SJCRH30 (cell line): ENCODE measurements around the gene PI4KA. TPM values are rescaled to one million over a fixed set of nuclear protein-coding genes. Genes with fewer than 3 reads are reported as not detected.
"Not testable (repeated sequence)": the region's sequence is repeated elsewhere in the genome, so short reads cannot be mapped to it uniquely, and the experiment has no call there.

Experiments
- DNase-seq, 2 experiments: peaks; one replicate each; pipeline ENCODE4 v3.0.0-alpha.2; 2015 to 2020
- H3K27ac ChIP-seq: fragments of 250-450 bp; sonication (Bioruptor Pico); 2 replicates; pipeline ENCODE4 v1.5.1; 2020; ENCODE audit warnings: mild to moderate bottlenecking, moderate library complexity
- H3K27me3 ChIP-seq: fragments of 250-450 bp; sonication (Bioruptor Pico); 2 replicates; pipeline ENCODE4 v1.5.1; 2020; ENCODE audit warnings: mild to moderate bottlenecking, moderate library complexity
- H3K36me3 ChIP-seq: fragments of 250-450 bp; sonication (Bioruptor Pico); 2 replicates; pipeline ENCODE4 v1.5.1; 2020; ENCODE audit warnings: mild to moderate bottlenecking, moderate library complexity
- H3K4me1 ChIP-seq: fragments of 250-450 bp; sonication (Bioruptor Pico); 2 replicates; pipeline ENCODE4 v1.5.1; 2020; ENCODE audit warnings: mild to moderate bottlenecking, moderate library complexity
- H3K4me3 ChIP-seq: fragments of 250-450 bp; sonication (Bioruptor Pico); 2 replicates; pipeline ENCODE4 v1.5.1; 2020; ENCODE audit warnings: mild to moderate bottlenecking, moderate library complexity
- H3K9me3 ChIP-seq: fragments of 250-450 bp; sonication (Bioruptor Pico); replicated peaks from 2 replicates; pipeline ENCODE4 v1.5.1; 2020; ENCODE audit warnings: mild to moderate bottlenecking, moderate library complexity
- total RNA-seq: library from RNA; depleted of rRNA; stranded (reverse); fragments of >200 nt; shearing (Covaris generic); gene quantifications from 2 replicates; pipeline ENCODE4 v1.2.3, GENCODE V29; 2014

The PI4KA gene
- total RNA-seq, 1 experiment from 2014 or later: 40.5 TPM

GRCh38 chr22:20822240-20822639 is 36.4 kb downstream of the PI4KA start:
- Histone ChIP-seq H3K4me3 (no peak overlapping the region), H3K4me1 (no peaks in the 10 kb centered on the region), H3K27me3 (no peaks in the 10 kb centered on the region), H3K9me3 (no peaks in the 10 kb centered on the region), H3K27ac (no peak overlapping the region), H3K36me3 (peaks cover 17% of the 10 kb centered on the region)
- DNase-seq: no peak

GRCh38 chr22:20821717-20822239 is 36.8 kb downstream of the PI4KA start:
- H3K9me3 ChIP-seq, H3K4me1 ChIP-seq, H3K27me3 ChIP-seq, DNase-seq, H3K27ac ChIP-seq, H3K4me3 ChIP-seq: not testable (repeated sequence)
- peaks cover 22% of the 10 kb centered on the region for H3K36me3 ChIP-seq

- Histone ChIP-seq H3K4me1 (no peaks in the 10 kb centered on the region), H3K27ac (no peak overlapping the region), H3K9me3 (no peaks in the 10 kb centered on the region), H3K36me3 (peaks cover 25% of the 10 kb centered on the region), H3K27me3 (no peaks in the 10 kb centered on the region), H3K4me3 (no peak overlapping the region)
- no peak for DNase-seq
Observed at GRCh38 chr22:20819471-20819870, 39.1 kb downstream of the PI4KA start.

GRCh38 chr22:20818471-20818870 is 40.1 kb downstream of the PI4KA start:
- Histone ChIP-seq H3K27me3 (no peaks in the 10 kb centered on the region), H3K36me3 (peaks cover 34% of the 10 kb centered on the region), H3K4me3 (no peak overlapping the region), H3K4me1 (no peaks in the 10 kb centered on the region), H3K9me3 (no peaks in the 10 kb centered on the region), H3K27ac (no peak overlapping the region)
- no peak for DNase-seq

- Histone ChIP-seq H3K4me1 (no peaks in the 10 kb centered on the region), H3K27me3 (no peaks in the 10 kb centered on the region), H3K36me3 (peaks cover 35% of the 10 kb centered on the region), H3K4me3 (no peak overlapping the region), H3K9me3 (no peaks in the 10 kb centered on the region), H3K27ac (no peak overlapping the region)
- no peak for DNase-seq
Observed at GRCh38 chr22:20816559-20816958, 42.1 kb downstream of the PI4KA start.

- no peak overlapping the region for H3K27ac ChIP-seq
- H3K36me3 ChIP-seq: peaks cover 35% of the 10 kb centered on the region
- H3K9me3 ChIP-seq: no peaks in the 10 kb centered on the region
- no peaks in the 10 kb centered on the region for H3K27me3 ChIP-seq
- no peak overlapping the region for H3K4me3 ChIP-seq
- no peak for DNase-seq
- H3K4me1 ChIP-seq: no peaks in the 10 kb centered on the region
Observed at GRCh38 chr22:20815477-20816050, 43.0 kb downstream of the PI4KA start.

- Histone ChIP-seq H3K27ac (no peak overlapping the region), H3K4me1 (no peaks in the 10 kb centered on the region), H3K4me3 (no peak overlapping the region), H3K9me3 (no peaks in the 10 kb centered on the region), H3K36me3 (peaks cover 29% of the 10 kb centered on the region), H3K27me3 (no peaks in the 10 kb centered on the region)
- DNase-seq: no peak
Observed at GRCh38 chr22:20814221-20814808, 44.3 kb downstream of the PI4KA start.

- H3K4me3 ChIP-seq: no peak overlapping the region
- H3K4me1 ChIP-seq: no peaks in the 10 kb centered on the region
- peaks cover 26% of the 10 kb centered on the region for H3K36me3 ChIP-seq
- no peaks in the 10 kb centered on the region for H3K27me3 ChIP-seq
- H3K9me3 ChIP-seq: no peaks in the 10 kb centered on the region
- DNase-seq: no peak
- no peak overlapping the region for H3K27ac ChIP-seq
Observed at GRCh38 chr22:20813056-20813455, 45.6 kb downstream of the PI4KA start.

- DNase-seq: no peak
- Histone ChIP-seq H3K27me3 (no peaks in the 10 kb centered on the region), H3K27ac (no peak overlapping the region), H3K36me3 (peaks cover 24% of the 10 kb centered on the region), H3K4me1 (0 out of 2 replicates have a peak, but pooled peaks cover 2% of the 10 kb centered on the region), H3K4me3 (no peak overlapping the region), H3K9me3 (no peaks in the 10 kb centered on the region)
Observed at GRCh38 chr22:20811971-20812660, 46.5 kb downstream of the PI4KA start.

- peaks cover 28% of the 10 kb centered on the region for H3K36me3 ChIP-seq
- no peak overlapping the region for H3K27ac ChIP-seq
- no peak for DNase-seq
- no peak overlapping the region for H3K4me3 ChIP-seq
- H3K4me1 ChIP-seq: 0 out of 2 replicates have a peak, but pooled peaks cover 2% of the 10 kb centered on the region
- no peaks in the 10 kb centered on the region for H3K27me3 ChIP-seq
- no peaks in the 10 kb centered on the region for H3K9me3 ChIP-seq
Observed at GRCh38 chr22:20811171-20811570, 47.4 kb downstream of the PI4KA start.

GRCh38 chr22:20810645-20811044 is 48.0 kb downstream of the PI4KA start:
- no peak overlapping the region for H3K4me3 ChIP-seq
- no peaks in the 10 kb centered on the region for H3K27me3 ChIP-seq
- H3K27ac ChIP-seq: no peak overlapping the region
- DNase-seq: no peak
- H3K4me1 ChIP-seq: 0 out of 2 replicates have a peak, but pooled peaks cover 2% of the 10 kb centered on the region
- no peaks in the 10 kb centered on the region for H3K9me3 ChIP-seq
- H3K36me3 ChIP-seq: peaks cover 30% of the 10 kb centered on the region

GRCh38 chr22:20809538-20810185 is 48.9 kb downstream of the PI4KA start:
- DNase-seq: no peak
- H3K9me3 ChIP-seq: no peaks in the 10 kb centered on the region
- H3K27me3 ChIP-seq: no peaks in the 10 kb centered on the region
- peaks cover 34% of the 10 kb centered on the region for H3K36me3 ChIP-seq
- H3K27ac ChIP-seq: no peak overlapping the region
- H3K4me3 ChIP-seq: no peak overlapping the region
- 0 out of 2 replicates have a peak, but pooled peaks cover 2% of the 10 kb centered on the region for H3K4me1 ChIP-seq

GRCh38 chr22:20808844-20809243 is 49.8 kb downstream of the PI4KA start:
- Histone ChIP-seq H3K27ac (no peak overlapping the region), H3K9me3 (no peaks in the 10 kb centered on the region), H3K27me3 (no peaks in the 10 kb centered on the region), H3K36me3 (peaks cover 32% of the 10 kb centered on the region), H3K4me1 (0 out of 2 replicates have a peak, but pooled peaks cover 2% of the 10 kb centered on the region), H3K4me3 (no peak overlapping the region)
- DNase-seq: no peak

GRCh38 chr22:20807315-20807752 is 51.3 kb downstream of the PI4KA start:
- Histone ChIP-seq H3K27ac (no peak overlapping the region), H3K4me3 (no peak overlapping the region), H3K9me3 (no peaks in the 10 kb centered on the region), H3K4me1 (0 out of 2 replicates have a peak, but pooled peaks cover 2% of the 10 kb centered on the region), H3K27me3 (no peaks in the 10 kb centered on the region), H3K36me3 (peaks cover 34% of the 10 kb centered on the region)
- DNase-seq: peak; percentile 33 to 36
